PC-3 (cell line): ENCODE measurements around the gene P3H2.

Source experiments
- EZH2 ChIP-seq: fragments of 300-600 bp; sonication (generic); IDR thresholded peaks from one replicate; pipeline ENCODE4 v1.6.1; 2017; ENCODE audit warnings: antibody characterized with exemption, mild to moderate bottlenecking, low read length; ENCODE audit not compliant: unreplicated experiment
- TF ChIP-seq, protein P1 (sequence below): fragments of 300-600 bp; sonication (generic); conservative IDR thresholded peaks from 2 replicates; pipeline ENCODE4 v1.5.1; 2017; ENCODE audit warnings: antibody characterized with exemption, low read depth, mild to moderate bottlenecking, low read length

DNA sequence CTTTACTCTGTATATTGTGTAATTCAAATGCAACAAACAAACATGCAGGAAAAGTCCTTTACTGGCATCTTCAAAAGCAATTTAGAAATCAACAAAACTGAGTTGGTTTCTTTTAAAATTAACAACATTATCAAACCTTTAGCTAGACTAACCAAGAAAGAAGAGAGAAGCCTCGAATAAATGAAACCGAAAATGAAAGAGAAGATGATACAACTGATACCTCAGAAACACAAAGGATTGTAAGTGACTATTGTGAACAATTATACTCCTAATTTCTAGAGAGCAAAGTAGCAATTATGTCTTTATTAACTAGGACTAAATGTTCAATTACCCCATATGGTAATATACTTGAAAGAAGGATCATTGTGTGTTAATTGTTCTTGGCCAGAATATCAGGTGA is 49.2 kb upstream of the P3H2 start:
- TF ChIP-seq, protein P1, sequence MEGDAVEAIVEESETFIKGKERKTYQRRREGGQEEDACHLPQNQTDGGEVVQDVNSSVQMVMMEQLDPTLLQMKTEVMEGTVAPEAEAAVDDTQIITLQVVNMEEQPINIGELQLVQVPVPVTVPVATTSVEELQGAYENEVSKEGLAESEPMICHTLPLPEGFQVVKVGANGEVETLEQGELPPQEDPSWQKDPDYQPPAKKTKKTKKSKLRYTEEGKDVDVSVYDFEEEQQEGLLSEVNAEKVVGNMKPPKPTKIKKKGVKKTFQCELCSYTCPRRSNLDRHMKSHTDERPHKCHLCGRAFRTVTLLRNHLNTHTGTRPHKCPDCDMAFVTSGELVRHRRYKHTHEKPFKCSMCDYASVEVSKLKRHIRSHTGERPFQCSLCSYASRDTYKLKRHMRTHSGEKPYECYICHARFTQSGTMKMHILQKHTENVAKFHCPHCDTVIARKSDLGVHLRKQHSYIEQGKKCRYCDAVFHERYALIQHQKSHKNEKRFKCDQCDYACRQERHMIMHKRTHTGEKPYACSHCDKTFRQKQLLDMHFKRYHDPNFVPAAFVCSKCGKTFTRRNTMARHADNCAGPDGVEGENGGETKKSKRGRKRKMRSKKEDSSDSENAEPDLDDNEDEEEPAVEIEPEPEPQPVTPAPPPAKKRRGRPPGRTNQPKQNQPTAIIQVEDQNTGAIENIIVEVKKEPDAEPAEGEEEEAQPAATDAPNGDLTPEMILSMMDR: no peak
- TF ChIP-seq EZH2: no peak
